GM23338 (cell line): ENCODE measurements around the gene DPT.

Experiments used
- EZH2 ChIP-seq: fragments of 200-600 bp; sonication (generic); IDR thresholded peaks from one replicate; pipeline ENCODE4 v1.8.0; 2017; ENCODE audit warnings: antibody characterized with exemption, mild to moderate bottlenecking, low read depth; ENCODE audit not compliant: unreplicated experiment
- EZH2phosphoT487 ChIP-seq: fragments of 200-600 bp; sonication (generic); IDR thresholded peaks from one replicate; pipeline ENCODE4 v1.8.1; 2018; ENCODE audit warnings: antibody characterized with exemption; ENCODE audit not compliant: unreplicated experiment
- JUNB ChIP-seq: IDR thresholded peaks from one replicate; pipeline ENCODE4 v1.6.1; 2016; ENCODE audit warnings: antibody characterized with exemption; ENCODE audit not compliant: unreplicated experiment
- POLR2AphosphoS5 ChIP-seq: IDR thresholded peaks from 2 replicates; pipeline ENCODE4 v1.6.1; 2016; ENCODE audit warnings: antibody characterized with exemption, low read depth
- STAT1 ChIP-seq: IDR thresholded peaks from one replicate; pipeline ENCODE4 v1.6.1; 2016; ENCODE audit warnings: antibody characterized with exemption; ENCODE audit not compliant: unreplicated experiment
- ZNF114 ChIP-seq: fragments of 250-450 bp; sonication (Bioruptor Pico); IDR thresholded peaks from 2 replicates; pipeline ENCODE4 v1.5.0; 2020; ENCODE audit warnings: mild to moderate bottlenecking, moderate library complexity
- TF ChIP-seq, protein P1 (sequence below), 2 experiments: fragments of 200-600 bp in 1 of 2; sonication (generic) in 1 of 2; conservative IDR thresholded peaks; 2 replicates each; pipeline versions ENCODE4 v1.5.1 to v1.6.1; 2016 to 2017; ENCODE audit warnings: antibody characterized with exemption in 2 of 2, low read depth in 2 of 2, mild to moderate bottlenecking in 2 of 2, moderate library complexity in 1 of 2
- TF ChIP-seq, protein P2 (sequence below): IDR thresholded peaks from 2 replicates; pipeline ENCODE4 v1.6.1; 2016; ENCODE audit warnings: antibody characterized with exemption
- TF ChIP-seq, protein P3 (sequence below): IDR thresholded peaks from one replicate; pipeline ENCODE4 v1.6.1; 2018; ENCODE audit warnings: antibody characterized with exemption; ENCODE audit not compliant: unreplicated experiment
- TF ChIP-seq, protein P4 (sequence below): fragments of 250-450 bp; sonication (Bioruptor Pico); IDR thresholded peaks from 2 replicates; pipeline ENCODE4 v1.5.0; 2020; ENCODE audit warnings: mild to moderate bottlenecking, moderate library complexity

DNA sequence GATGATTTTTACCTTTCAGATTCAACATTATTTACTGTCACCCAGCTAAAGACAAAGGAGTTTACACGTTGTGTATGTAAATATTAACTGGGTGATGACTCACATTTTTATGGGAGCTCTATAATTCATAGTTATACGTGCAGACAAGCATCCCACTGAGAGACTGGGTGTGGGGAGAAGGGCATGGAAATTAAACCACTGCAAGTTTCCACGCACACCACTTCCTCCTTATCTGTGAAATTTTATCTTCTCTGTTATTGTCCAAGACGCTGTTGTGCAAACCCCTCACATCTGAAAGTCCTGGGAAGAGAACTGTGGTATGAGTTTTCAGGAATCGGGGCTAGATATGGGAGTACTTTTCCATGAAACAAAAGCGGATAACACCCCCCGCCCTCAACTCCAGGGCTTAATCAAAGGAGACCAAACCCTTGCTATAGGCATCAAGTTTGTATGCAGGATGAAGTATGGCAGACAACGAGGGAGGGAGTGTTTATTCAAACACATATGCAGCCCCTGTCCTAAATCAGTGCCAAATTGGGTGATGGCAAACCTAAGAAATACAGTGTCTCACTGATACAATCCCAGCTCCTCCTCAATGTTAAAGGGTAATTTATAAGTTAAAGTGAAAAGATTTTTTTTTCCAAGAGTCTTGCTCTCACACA, 23.3 kb upstream of the DPT start:
- TF ChIP-seq POLR2AphosphoS5 (no peak), EZH2 (no peak), EZH2phosphoT487 (no peak), STAT1 (no peak), JUNB (no peak), ZNF114 (CRISPR knock-in tag) (no peak)
- TF ChIP-seq, protein P1, sequence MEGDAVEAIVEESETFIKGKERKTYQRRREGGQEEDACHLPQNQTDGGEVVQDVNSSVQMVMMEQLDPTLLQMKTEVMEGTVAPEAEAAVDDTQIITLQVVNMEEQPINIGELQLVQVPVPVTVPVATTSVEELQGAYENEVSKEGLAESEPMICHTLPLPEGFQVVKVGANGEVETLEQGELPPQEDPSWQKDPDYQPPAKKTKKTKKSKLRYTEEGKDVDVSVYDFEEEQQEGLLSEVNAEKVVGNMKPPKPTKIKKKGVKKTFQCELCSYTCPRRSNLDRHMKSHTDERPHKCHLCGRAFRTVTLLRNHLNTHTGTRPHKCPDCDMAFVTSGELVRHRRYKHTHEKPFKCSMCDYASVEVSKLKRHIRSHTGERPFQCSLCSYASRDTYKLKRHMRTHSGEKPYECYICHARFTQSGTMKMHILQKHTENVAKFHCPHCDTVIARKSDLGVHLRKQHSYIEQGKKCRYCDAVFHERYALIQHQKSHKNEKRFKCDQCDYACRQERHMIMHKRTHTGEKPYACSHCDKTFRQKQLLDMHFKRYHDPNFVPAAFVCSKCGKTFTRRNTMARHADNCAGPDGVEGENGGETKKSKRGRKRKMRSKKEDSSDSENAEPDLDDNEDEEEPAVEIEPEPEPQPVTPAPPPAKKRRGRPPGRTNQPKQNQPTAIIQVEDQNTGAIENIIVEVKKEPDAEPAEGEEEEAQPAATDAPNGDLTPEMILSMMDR (conservative IDR thresholded peaks at IDR 0.05; ENCODE audit: low read depth in 2 of 2) = no peak
- TF ChIP-seq, protein P2, sequence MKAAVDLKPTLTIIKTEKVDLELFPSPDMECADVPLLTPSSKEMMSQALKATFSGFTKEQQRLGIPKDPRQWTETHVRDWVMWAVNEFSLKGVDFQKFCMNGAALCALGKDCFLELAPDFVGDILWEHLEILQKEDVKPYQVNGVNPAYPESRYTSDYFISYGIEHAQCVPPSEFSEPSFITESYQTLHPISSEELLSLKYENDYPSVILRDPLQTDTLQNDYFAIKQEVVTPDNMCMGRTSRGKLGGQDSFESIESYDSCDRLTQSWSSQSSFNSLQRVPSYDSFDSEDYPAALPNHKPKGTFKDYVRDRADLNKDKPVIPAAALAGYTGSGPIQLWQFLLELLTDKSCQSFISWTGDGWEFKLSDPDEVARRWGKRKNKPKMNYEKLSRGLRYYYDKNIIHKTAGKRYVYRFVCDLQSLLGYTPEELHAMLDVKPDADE = no peak
- TF ChIP-seq, protein P3, sequence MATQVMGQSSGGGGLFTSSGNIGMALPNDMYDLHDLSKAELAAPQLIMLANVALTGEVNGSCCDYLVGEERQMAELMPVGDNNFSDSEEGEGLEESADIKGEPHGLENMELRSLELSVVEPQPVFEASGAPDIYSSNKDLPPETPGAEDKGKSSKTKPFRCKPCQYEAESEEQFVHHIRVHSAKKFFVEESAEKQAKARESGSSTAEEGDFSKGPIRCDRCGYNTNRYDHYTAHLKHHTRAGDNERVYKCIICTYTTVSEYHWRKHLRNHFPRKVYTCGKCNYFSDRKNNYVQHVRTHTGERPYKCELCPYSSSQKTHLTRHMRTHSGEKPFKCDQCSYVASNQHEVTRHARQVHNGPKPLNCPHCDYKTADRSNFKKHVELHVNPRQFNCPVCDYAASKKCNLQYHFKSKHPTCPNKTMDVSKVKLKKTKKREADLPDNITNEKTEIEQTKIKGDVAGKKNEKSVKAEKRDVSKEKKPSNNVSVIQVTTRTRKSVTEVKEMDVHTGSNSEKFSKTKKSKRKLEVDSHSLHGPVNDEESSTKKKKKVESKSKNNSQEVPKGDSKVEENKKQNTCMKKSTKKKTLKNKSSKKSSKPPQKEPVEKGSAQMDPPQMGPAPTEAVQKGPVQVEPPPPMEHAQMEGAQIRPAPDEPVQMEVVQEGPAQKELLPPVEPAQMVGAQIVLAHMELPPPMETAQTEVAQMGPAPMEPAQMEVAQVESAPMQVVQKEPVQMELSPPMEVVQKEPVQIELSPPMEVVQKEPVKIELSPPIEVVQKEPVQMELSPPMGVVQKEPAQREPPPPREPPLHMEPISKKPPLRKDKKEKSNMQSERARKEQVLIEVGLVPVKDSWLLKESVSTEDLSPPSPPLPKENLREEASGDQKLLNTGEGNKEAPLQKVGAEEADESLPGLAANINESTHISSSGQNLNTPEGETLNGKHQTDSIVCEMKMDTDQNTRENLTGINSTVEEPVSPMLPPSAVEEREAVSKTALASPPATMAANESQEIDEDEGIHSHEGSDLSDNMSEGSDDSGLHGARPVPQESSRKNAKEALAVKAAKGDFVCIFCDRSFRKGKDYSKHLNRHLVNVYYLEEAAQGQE = no peak
- TF ChIP-seq, protein P4, sequence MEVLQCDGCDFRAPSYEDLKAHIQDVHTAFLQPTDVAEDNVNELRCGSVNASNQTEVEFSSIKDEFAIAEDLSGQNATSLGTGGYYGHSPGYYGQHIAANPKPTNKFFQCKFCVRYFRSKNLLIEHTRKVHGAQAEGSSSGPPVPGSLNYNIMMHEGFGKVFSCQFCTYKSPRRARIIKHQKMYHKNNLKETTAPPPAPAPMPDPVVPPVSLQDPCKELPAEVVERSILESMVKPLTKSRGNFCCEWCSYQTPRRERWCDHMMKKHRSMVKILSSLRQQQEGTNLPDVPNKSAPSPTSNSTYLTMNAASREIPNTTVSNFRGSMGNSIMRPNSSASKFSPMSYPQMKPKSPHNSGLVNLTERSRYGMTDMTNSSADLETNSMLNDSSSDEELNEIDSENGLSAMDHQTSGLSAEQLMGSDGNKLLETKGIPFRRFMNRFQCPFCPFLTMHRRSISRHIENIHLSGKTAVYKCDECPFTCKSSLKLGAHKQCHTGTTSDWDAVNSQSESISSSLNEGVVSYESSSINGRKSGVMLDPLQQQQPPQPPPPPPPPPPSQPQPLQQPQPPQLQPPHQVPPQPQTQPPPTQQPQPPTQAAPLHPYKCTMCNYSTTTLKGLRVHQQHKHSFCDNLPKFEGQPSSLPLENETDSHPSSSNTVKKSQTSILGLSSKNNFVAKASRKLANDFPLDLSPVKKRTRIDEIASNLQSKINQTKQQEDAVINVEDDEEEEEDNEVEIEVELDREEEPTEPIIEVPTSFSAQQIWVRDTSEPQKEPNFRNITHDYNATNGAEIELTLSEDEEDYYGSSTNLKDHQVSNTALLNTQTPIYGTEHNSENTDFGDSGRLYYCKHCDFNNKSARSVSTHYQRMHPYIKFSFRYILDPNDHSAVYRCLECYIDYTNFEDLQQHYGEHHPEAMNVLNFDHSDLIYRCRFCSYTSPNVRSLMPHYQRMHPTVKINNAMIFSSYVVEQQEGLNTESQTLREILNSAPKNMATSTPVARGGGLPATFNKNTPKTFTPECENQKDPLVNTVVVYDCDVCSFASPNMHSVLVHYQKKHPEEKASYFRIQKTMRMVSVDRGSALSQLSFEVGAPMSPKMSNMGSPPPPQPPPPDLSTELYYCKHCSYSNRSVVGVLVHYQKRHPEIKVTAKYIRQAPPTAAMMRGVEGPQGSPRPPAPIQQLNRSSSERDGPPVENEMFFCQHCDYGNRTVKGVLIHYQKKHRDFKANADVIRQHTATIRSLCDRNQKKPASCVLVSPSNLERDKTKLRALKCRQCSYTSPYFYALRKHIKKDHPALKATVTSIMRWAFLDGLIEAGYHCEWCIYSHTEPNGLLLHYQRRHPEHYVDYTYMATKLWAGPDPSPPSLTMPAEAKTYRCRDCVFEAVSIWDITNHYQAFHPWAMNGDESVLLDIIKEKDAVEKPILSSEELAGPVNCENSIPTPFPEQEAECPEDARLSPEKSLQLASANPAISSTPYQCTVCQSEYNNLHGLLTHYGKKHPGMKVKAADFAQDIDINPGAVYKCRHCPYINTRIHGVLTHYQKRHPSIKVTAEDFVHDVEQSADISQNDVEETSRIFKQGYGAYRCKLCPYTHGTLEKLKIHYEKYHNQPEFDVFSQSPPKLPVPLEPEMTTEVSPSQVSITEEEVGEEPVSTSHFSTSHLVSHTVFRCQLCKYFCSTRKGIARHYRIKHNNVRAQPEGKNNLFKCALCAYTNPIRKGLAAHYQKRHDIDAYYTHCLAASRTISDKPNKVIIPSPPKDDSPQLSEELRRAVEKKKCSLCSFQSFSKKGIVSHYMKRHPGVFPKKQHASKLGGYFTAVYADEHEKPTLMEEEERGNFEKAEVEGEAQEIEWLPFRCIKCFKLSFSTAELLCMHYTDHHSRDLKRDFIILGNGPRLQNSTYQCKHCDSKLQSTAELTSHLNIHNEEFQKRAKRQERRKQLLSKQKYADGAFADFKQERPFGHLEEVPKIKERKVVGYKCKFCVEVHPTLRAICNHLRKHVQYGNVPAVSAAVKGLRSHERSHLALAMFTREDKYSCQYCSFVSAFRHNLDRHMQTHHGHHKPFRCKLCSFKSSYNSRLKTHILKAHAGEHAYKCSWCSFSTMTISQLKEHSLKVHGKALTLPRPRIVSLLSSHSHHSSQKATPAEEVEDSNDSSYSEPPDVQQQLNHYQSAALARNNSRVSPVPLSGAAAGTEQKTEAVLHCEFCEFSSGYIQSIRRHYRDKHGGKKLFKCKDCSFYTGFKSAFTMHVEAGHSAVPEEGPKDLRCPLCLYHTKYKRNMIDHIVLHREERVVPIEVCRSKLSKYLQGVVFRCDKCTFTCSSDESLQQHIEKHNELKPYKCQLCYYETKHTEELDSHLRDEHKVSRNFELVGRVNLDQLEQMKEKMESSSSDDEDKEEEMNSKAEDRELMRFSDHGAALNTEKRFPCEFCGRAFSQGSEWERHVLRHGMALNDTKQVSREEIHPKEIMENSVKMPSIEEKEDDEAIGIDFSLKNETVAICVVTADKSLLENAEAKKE (CRISPR knock-in tag) = no peak
